HG02610 (cell line): ENCODE measurements around the gene ETFA.
A peak's percentile ranks its signal among the peaks of the same experiment; 100 is the strongest.

Experiments used
- ATAC-seq: cut with Tn5 transposase; IDR thresholded peaks from one replicate; pipeline ENCODE4 v1.9.1; 2021; ENCODE audit warnings: mild to moderate bottlenecking, moderate library complexity; ENCODE audit not compliant: unreplicated experiment

ETFA gene

DNA sequence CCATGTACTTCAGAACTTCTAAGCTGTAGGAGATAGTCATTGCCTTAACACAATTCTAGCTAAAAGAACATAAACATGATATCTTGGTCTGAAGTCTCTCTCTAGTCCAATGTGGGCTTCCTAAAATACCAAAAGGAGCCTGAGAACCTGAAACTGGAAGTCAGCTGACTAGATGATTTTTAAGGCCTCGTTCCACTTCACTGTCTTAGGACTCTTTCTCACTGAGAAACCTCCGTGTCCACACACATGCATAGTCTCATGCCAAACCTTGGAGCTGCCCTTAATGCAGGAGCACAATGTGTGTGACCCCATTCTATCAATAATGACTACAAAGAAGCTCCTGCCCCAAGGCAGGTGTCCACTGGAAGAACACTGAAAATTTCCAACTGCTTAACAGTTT lies 87.7 kb downstream of the ETFA start:
- peak; percentile 79 for ATAC-seq

DNA sequence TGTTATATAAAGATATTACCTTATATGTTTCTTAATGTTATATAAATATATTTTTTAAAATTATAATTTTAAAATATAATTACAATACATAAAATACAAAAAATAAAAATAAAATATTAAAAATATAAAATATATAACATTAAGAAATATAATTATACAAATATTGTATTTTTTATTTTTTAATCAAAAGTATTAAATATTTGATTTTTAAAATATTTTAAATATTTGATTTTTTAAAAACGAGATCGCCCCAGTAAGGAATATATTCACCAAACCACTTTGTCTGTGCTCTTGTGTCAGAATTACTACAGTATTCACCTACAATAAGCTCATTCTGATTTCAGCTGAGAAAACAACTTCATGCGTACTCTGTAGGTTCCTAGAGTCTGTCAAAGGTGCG lies 89.1 kb downstream of the ETFA start:
- ATAC-seq = no peak

DNA sequence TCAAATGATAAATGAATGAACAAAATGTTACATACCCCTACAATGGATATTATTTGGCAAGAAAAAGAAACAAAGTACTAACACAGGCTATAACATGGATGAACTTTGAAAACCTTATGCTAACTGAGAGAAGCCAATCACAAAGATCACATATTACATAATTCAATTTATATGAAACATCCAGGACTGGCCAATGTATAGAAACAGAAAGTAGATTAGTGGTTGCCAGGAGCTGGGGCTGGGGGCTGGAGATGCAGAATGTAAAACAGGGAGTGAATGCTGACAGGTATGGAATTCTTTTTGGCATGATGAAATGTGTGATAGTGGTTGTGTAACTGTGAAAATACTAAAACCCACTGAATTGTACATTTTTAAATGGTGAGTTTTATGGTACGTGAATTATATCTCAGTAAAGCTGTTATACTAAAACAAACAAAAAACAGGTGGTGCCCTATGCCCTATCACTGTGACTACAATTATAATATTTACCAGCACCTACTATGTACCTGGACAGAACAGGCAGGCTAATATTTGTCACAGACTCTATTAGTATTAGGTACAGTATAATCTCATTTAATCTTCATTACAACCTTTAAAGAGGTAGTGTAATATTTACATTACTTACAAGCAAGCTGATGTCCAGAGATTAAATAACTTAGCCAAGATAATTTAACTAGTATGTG lies 90.0 kb downstream of the ETFA start:
- ATAC-seq = no peak

DNA sequence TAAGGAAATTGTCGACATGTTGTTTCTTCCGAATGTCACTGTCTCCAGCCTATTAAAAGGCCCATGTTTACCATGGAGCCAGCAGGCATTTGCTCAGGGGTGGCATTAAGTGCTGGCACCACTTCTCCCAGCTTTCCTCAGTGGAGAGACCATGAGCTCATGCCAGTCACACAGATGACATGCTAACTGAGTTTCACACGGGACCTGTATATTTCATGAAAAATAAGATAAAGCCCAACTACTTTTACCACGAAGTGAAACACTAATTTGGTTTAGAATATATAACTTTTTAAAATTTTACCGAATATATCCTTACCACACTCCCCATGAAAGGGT lies 93.4 kb downstream of the ETFA start:
- no peak for ATAC-seq

DNA sequence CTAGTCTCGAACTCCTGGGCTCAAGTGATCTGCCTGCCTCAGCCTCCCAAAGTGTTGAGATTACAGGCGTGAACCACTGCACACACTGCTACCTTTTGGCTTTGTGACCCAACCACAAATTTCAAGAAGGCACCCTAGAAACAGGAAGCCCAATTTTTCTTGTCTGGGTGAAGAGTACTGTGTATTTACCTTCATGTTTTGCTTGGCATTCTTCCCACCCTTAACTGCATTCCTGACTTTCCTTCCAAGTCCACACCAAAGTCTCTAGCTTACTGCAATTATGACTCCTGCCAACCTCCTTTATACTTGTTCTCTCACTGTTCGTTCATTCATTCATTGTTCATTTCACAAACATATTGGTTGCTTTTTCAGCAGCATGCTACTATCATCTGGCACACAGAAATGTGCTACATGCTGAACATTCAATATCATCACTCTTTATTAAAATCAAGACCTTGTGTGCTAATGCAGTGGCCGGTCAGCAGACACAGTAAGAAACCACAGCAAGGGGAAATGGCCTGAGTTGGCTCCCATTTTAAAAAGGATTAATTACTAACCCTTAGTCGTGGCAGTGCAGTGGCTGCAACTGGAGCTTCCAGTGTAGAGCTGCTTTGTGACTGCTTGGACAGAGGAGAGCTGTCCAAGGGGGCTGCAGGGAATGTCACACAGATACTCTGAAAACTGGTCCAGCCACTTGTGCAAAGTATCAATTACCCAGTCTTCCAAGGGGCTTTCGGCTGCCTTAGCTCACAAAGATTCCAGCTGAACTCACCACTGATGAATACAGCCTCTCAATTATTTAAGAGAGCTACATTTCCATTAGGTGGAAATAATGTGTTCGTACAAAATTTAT lies 94.0 kb downstream of the ETFA start:
- no peak for ATAC-seq

DNA sequence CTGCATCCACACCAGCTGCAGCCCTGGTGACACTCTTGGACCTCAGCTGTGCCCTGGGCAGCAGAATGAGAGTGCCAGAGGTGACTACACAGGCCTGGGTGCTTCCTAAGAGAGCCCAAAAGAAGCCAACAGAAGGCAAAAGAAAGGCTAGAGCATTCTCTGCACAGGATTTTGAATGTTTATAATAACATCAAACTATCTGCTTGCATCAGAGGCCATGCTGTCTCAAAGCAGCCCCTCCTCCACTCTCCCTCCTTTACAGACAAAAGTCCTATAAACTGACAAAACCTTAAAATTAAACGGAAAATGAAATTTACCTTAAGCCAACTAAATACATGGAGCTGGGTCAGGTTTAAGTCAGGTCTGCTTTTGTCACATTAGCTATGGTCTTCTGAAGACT lies 95.6 kb downstream of the ETFA start:
- no peak for ATAC-seq

DNA sequence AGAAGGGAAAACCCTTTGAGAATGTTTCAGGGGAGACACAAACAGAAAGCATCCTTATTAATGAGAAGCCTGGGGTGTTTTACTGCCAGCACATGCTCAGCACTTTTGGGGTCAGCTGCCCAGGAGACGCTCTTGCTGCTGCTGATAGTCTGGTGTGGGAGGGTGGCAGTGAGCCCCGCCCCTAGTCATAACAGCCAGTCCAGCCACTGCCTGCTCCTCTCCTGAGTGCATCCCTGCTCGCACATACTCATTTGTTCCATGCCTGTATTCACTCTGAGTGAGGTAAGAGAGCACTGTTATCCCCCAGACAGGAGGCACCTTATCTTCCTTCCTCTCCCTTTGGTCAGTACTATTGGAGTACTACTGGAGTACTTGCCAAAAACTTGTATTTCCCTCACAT lies 101.3 kb downstream of the ETFA start:
- no peak for ATAC-seq

DNA sequence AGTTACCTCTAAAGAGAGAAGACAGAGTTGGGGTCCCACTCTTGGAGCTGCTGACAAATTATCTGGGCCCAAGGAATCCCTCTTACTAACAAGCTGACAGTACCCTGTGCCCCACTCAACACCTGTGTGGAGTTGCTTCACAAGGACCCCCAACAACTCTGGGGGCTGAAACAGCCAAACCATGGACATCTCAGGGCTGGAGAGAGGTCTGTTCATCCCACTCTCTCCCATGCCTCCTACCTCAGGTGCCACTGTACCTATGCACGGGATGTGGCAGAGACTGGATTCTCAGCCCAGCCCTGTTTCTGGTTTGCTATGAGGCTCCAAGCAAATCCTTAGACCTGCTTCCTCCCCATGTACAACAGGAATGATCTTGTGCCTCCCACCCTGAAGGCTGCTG lies 101.7 kb downstream of the ETFA start:
- ATAC-seq = no peak

DNA sequence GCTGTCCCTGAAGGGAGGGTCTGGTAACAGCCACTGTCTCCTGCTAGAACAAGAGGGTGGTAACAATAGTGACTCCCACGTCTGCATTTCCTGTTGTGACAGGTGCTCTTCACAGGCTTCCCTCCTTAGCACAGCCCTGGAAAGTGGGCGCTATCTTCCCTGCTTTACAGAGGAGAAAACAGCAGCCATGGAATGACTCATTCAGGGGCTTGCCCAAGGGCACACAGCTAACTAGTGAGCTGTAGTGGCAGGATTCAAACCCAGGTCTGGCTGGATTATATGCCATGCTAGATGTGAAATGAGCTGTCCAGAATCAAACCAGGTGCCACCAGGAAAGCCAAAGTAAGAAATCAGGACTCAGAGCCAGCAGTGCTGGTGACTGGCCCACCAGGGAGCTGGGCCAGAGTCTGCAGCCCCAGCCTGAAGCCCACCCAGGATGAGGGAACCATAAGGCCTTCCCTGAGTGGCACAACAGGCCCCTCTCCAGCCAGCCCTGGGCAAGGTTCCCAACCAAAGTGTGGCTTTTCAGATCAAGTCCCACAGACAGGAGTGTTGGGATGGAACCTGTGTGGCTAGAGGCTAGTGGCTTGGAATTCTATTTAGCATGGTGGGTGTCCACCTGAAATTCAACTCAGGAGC lies 102.4 kb downstream of the ETFA start:
- no peak for ATAC-seq

DNA sequence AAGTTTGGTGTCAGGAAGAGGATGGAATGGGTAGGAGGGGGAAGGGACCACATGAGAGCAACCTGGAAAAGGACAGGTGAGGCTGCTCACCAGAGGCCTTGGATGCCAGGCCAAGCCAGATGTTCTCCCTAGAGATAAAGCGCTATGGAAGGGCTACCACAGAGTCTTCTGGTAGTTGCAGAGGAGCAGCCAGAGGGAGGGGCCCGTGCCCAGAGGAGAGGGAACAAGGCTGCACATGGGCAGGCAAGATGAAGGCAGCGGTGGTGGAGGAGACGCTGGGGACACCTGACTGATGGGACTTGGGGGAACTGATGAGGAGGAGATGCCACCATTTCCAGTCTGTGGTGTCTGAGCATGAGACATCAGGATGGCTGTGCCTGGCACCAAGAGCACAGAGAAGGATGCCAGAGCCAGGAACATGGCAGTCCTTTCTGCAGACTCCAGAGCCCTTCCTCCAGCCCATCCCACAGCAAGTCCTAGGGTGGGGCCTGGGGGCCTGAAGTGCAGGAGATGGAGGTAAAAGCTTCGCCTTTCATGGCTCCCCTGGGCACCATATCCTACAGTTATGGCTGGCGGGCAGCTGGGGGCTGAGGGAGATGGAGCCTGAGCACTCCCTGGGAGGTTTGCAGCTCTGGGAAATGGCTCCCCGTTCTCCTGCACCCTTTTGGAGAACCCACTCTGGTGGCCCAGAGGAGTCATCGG lies 103.0 kb downstream of the ETFA start:
- ATAC-seq = no peak

DNA sequence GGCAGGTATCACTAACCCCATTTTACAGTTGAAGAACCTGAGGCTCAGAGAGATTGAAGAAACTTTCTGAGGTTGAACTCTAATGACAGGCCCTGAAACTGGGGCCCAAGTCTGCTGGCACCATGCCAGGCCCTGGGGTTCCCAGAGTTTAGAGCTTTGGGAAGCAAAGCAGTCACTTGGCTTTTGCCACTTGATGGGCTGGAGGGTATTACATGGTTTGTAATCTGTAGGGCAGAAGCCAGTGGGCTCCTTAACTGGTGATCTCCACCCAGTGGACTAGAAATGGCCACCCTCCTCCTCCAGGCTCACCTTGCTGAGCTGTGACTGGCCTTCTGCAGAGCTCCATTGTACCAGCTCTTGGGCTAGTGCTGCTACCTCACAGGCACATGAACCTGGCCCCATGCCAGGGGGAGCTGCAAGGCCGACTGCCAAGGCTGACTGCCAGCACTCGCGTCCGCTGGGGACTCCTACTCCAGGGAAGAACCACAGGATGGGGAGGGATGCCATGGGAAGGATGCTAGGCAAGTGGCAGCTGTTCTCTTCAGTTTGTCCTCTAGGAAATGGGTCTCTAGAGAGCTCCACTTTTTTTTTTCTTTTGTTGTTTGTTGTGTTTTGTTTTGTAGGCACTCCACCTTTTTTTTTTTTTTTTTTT lies 104.8 kb downstream of the ETFA start:
- no peak for ATAC-seq

DNA sequence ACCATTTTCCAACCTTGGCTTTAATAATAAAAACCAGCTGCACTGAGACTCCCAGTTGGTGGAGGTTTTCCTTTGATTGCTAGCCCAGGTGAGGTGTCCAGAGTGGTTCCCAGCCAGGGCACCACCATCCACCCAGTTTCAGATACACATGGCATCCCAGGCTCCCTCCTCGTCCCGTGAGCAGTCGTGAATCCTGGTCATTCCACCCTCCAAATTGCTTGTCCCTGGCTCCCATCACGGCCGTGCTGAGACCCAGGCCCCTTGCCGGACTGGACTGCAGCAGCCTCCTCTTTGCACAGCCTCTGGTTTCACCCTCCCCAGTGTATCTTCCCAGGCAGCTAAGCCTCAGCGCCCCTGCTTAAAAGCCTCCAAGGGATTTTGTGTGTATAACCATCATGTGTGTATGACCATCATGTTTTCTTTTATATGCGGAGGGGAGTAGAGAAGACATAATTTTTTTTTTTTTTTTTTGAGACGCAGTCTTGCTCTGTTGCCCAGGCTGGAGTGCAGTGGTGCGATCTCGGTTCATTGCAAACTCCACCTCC lies 106.3 kb downstream of the ETFA start:
- no peak for ATAC-seq

DNA sequence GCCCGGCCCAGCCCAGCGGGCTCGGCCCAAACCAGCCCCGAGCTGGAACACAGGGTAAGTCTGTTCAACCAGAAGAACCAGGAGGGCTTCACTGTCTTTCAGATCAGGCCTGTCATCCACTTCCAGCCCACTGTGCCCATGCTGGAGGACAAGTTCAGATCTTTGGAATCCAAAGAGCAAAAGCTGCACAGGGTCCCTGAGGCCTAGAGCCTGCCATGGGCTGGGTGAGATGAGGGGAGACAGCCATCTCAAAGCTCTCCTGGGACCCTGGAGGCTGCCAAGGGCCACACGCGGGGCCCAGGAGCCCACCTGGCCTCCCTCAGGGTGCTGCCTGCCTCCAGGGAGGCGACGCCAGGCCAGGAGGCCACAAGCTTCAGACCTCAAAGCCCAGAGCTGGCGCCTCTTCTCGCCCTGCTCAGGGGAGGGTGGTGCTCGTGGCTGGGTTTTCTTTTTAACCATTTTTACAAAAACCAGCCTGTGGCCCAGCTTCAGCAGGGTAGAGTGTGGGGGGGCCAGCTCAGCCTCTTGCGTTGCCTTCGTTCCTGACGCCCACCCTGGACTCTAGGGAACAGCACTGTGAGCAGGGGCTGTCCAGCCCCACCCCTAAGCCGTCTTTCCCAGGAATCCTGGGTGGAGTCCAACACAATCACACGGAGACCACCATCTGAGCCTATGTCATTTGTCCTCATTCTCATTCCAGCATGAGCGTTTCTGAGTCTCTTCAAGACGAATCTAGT lies 107.0 kb downstream of the ETFA start:
- no peak for ATAC-seq

DNA sequence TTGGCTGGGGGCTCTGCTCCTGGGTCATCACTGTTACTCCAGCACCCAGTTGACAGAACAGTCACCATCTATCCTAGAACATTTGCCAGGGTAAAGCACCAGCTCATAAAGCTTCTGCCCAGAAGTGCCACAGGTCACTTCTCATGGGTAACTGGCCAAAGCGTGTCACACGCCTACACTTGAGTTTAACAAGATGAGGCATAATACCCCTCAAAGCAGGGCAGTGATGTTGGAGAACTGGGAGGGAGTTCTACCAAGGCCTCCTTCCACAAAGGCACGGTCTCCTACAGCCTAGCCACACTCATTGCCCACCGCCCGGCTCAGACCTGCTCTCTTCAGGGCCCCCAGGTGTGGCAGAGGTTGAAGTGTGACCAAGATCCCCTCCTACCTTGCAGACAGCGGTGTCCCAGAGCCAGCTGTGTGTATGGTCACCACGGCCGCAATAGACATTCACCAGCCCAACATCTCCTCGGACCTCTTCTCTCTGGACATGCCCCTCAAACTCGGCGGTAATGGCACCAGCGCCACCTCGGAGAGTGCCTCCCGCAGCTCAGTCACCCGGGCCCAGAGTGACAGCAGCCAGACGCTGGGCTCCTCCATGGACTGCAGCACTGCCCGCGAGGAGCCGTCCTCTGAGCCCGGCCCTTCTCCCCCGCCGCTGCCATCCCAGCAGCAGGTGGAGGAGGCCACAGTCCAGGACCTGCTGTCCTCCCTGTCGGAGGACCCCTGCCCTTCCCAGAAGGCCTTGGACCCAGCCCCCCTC lies 107.7 kb downstream of the ETFA start:
- ATAC-seq = no peak

DNA sequence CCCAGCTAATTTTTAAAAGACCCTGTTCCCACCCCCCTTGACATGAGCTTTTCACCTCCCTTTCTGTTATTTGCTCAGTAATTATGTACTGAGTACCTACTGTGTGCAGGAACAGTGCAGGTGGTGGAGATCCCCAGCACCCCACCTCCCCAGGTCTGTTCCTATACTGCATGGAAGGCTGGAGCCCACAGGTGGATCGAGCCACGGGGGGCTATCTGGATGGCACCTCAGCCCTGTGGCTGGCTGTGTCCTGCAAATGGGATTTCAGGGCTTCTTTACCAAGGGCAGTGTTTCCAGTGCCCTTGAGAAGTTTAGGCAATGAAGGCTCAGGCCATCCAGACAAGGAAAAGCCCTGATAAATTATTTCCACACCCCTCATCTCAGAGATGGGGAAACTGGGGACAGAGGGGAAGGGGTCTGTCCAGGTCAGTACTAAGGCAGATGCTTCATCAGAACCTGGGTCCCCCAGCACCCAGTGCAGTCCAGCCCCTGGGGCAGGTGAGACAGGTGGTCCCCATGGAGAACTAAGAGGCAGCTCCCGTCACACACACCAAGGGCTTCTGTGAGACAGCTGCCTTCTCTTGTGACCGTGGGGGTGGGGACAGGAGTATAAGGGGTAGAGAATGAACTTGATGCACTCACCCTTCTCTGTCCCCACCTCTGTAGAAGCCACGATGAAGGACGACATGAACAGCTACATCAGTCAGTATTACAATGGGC lies 109.6 kb downstream of the ETFA start:
- no peak for ATAC-seq

DNA sequence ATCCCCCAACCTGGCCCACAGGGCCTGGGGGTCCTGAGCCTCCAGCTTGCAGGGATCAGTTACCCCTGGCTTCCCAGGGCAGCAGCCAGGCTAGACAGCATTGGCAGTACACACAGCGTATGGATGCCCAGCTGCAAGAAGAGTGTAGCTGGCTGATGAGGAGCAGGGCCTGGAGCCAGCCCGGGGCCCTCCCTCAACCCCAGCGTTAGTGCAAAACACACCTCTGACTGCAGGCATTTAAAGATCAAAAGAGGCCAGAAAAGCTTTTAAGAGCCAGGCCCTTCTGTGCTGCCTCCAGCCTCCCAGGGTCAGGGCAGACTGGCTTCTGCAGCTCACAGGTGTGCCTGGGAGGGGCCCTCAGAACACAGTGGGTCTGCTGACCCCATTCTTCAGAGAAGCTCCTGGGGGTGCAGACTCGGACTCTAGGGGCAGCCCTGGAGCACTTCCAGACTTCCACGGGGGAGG lies 110.6 kb downstream of the ETFA start:
- no peak for ATAC-seq

DNA sequence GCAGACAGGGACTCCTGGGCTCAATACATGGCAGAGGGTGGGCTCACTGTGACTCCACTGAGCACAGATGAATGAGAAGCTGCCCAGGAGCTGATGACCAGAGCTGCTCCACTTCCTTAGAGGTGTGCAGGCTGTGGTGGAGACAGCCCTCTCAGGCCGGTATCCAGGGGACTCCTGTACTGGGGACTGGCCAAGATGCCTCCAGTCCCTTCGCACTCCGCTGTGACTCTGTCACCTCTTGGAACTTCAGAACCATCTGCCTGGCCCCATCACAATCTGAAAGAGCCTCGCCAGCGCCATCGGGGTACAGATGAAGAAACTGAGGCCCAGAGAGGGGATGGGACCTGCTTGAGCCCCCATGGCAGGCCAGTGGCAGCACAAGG lies 111.2 kb downstream of the ETFA start:
- ATAC-seq = no peak
